SK-N-SH treated with all-trans-retinoic acid at 6 μM for 48 hours (cell line): ENCODE measurements around the gene RBM45.

Experiments
- BACH2 ChIP-seq: fragments of 250-450 bp; sonication (Bioruptor Pico); IDR thresholded peaks from 2 replicates; pipeline ENCODE4 v1.9.0; 2021; ENCODE audit warnings: mild to moderate bottlenecking, borderline replicate concordance
- CREB5 ChIP-seq: fragments of 250-450 bp; sonication (Bioruptor Pico); IDR thresholded peaks from 2 replicates; pipeline ENCODE4 v1.5.1; 2020; ENCODE audit warnings: low read depth, mild to moderate bottlenecking, moderate library complexity
- CSDC2 ChIP-seq: fragments of 250-450 bp; sonication (Bioruptor Pico); IDR thresholded peaks from 2 replicates; pipeline ENCODE4 v1.5.0; 2020; ENCODE audit warnings: mild to moderate bottlenecking, moderate library complexity
- ESRRG ChIP-seq: fragments of 250-450 bp; sonication (Bioruptor Pico); IDR thresholded peaks from 2 replicates; pipeline ENCODE4 v1.6.1; 2021; ENCODE audit warnings: mild to moderate bottlenecking
- PATZ1 ChIP-seq: fragments of 250-450 bp; sonication (Bioruptor Pico); IDR thresholded peaks from 2 replicates; pipeline ENCODE4 v1.8.0; 2020; ENCODE audit warnings: mild to moderate bottlenecking, moderate library complexity, borderline replicate concordance
- RARB ChIP-seq: fragments of 250-450 bp; sonication (Bioruptor Pico); IDR thresholded peaks from 2 replicates; pipeline ENCODE4 v1.8.0; 2021; ENCODE audit warnings: mild to moderate bottlenecking, moderate library complexity
- SNAI2 ChIP-seq: fragments of 250-450 bp; sonication (Bioruptor Pico); IDR thresholded peaks from 2 replicates; pipeline ENCODE4 v1.5.0; 2020; ENCODE audit warnings: mild to moderate bottlenecking, moderate library complexity
- ZC3H10 ChIP-seq: fragments of 250-450 bp; sonication (Bioruptor Pico); IDR thresholded peaks from 2 replicates; pipeline ENCODE4 v1.5.1; 2021; ENCODE audit warnings: mild to moderate bottlenecking, moderate library complexity
- ZFP30 ChIP-seq: fragments of 450-650 bp; formaldehyde crosslinking; IDR thresholded peaks from 2 replicates; pipeline ENCODE4 v1.5.0; 2022; ENCODE audit warnings: mild to moderate bottlenecking, moderate library complexity

GRCh38 chr2:178109813-178110212, 2.4 kb upstream of the RBM45 start:
- TF ChIP-seq RARB (CRISPR knock-in tag): no peak
- no peak for TF ChIP-seq ZFP30 (CRISPR knock-in tag)
- TF ChIP-seq CREB5 (CRISPR knock-in tag): no peak
- no peak for TF ChIP-seq SNAI2 (CRISPR knock-in tag)
- no peak for TF ChIP-seq ESRRG (CRISPR knock-in tag)
- TF ChIP-seq BACH2 (CRISPR knock-in tag): no peak
- no peak for TF ChIP-seq CSDC2
- TF ChIP-seq PATZ1 (CRISPR knock-in tag): no peak
- no peak for TF ChIP-seq ZC3H10 (CRISPR knock-in tag)
